WI38 (cell line): ENCODE data around the gene DIAPH2.

ENCODE experiments used
- H3K4me3 ChIP-seq: 2 replicates; pipeline ENCODE4 v1.5.1; 2011; ENCODE audit warnings: low read depth, mild to moderate bottlenecking, control low read depth, low read length
- CTCF ChIP-seq: IDR thresholded peaks from 2 replicates; pipeline ENCODE4 v1.5.1; 2012; ENCODE audit warnings: low read depth, mild to moderate bottlenecking, control low read depth, low read length

The DIAPH2 gene

GRCh38 chrX:97306771-97307470 lies 622.3 kb downstream of the DIAPH2 start:
- H3K4me3 ChIP-seq: no peak overlapping the region
- no peak for TF ChIP-seq CTCF

- TF ChIP-seq CTCF: no peak
- no peak overlapping the region for H3K4me3 ChIP-seq
These were observed 623.5 kb downstream of the DIAPH2 start for GRCh38 chrX:97308171-97308570.

- H3K4me3 ChIP-seq: no peak overlapping the region
- no peak for TF ChIP-seq CTCF
These were observed 625.0 kb downstream of the DIAPH2 start for GRCh38 chrX:97309487-97310116.

- H3K4me3 ChIP-seq: no peak overlapping the region
- TF ChIP-seq CTCF: no peak
These were observed 625.7 kb downstream of the DIAPH2 start for GRCh38 chrX:97310373-97310772.

- no peak for TF ChIP-seq CTCF
- no peak overlapping the region for H3K4me3 ChIP-seq
These were observed 626.6 kb downstream of the DIAPH2 start for GRCh38 chrX:97311066-97311778.

- no peak for TF ChIP-seq CTCF
- H3K4me3 ChIP-seq: no peak overlapping the region
These were observed 629.7 kb downstream of the DIAPH2 start for GRCh38 chrX:97314345-97314744.

GRCh38 chrX:97315939-97316338 lies 631.3 kb downstream of the DIAPH2 start:
- no peak overlapping the region for H3K4me3 ChIP-seq
- TF ChIP-seq CTCF: no peak
